Stromal cell of bone marrow (primary cell): ENCODE measurements around the gene NFKB1.
"Not testable (repeated sequence)": the region's sequence is repeated elsewhere in the genome, so short reads cannot be mapped to it uniquely, and the experiment has no call there.

Source experiments
- DNase-seq: peaks from one replicate; pipeline ENCODE4 v3.0.0-alpha.2; 2012; ENCODE audit warnings: low read depth

The NFKB1 gene

GRCh38 chr4:102599455-102599854, 98.3 kb downstream of the NFKB1 start:
- DNase-seq, result no peak

- DNase-seq, result no peak
Observed at GRCh38 chr4:102599886-102600285, 98.7 kb downstream of the NFKB1 start.

DNA sequence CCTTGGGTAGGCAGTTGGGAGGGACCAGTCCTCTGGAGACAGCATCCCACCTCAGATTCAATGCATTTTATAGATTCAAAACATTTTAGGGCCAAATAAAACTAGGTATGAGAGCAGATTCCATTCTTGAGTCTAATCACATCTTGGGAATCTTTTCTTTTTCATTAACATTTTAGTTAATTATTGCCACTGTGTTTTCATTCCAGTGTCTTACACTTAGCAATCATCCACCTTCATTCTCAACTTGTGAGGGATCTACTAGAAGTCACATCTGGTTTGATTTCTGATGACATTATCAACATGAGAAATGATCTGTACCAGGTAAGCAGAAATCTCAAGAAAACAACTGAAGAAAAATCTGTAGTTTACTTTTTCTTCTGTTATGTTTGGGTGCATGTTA, 99.5 kb downstream of the NFKB1 start:
- DNase-seq, result no peak

- DNase-seq, result no peak
Observed at GRCh38 chr4:102601586-102602227, 100.5 kb downstream of the NFKB1 start.

GRCh38 chr4:102604222-102604940, 103.2 kb downstream of the NFKB1 start:
- no peak for DNase-seq

- no peak for DNase-seq
Observed at GRCh38 chr4:102606261-102606660, 105.1 kb downstream of the NFKB1 start.

DNA sequence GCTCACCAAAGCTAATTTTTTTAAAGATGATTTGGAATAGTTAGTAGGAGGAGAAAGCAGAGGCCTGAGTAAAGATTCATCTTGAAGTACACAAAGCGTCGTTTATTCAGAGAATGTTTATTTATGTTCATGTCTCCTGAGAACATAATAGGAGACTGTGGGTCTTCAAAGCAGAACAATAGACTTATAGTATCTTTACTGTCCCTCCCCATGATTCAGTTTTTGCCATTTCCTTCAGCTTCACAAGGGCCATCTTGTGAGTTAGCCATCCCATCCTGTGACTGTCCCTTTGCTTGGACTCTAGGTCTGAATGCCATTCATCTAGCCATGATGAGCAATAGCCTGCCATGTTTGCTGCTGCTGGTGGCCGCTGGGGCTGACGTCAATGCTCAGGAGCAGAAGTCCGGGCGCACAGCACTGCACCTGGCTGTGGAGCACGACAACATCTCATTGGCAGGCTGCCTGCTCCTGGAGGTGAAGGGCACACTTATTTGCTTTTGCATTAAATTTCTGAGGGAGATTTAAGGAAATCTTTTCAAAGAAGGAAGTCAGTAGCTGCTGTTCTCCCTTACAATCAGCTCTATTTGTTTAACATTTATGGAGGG, 105.8 kb downstream of the NFKB1 start:
- no peak for DNase-seq

GRCh38 chr4:102608190-102608589, 107.0 kb downstream of the NFKB1 start:
- no peak for DNase-seq

- DNase-seq, result no peak
Observed at GRCh38 chr4:102610007-102610406, 108.8 kb downstream of the NFKB1 start.

GRCh38 chr4:102610476-102610875, 109.3 kb downstream of the NFKB1 start:
- DNase-seq, result no peak

DNA sequence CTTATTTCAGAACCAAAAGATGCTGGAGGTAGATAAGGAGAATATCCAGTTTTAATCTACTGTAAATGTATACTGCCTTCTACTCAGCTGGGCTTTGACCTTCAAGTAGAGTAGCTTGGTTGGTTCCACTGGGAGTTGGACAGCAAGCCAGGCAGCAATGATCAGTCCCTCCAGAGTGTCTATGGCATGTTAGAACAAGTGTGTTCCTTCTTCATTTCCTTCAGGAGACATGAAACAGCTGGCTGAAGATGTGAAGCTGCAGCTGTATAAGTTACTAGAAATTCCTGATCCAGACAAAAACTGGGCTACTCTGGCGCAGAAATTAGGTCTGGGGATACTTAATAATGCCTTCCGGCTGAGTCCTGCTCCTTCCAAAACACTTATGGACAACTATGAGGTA, 111.1 kb downstream of the NFKB1 start:
- no peak for DNase-seq

- no peak for DNase-seq
Observed at GRCh38 chr4:102612824-102613366, 111.7 kb downstream of the NFKB1 start.

DNA sequence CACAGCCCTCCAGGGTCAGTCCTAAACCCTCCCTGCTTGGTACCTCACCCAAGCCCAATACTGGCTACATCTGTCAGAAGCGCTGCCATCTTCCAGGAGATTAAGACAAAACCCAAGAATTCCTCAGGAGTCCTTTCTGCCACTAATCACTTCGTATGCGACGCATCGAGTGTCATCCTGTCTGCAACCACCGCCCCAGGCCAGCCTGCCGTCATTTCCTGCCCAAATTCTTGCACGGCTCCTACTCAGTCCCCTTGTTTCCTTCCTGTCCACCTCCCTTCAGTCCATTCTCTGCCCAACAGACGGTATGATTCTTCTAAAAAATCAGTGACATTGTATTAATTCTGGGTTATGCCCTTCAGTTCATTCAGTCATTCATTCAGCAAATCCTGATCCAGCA, 113.6 kb downstream of the NFKB1 start:
- no peak for DNase-seq

DNA sequence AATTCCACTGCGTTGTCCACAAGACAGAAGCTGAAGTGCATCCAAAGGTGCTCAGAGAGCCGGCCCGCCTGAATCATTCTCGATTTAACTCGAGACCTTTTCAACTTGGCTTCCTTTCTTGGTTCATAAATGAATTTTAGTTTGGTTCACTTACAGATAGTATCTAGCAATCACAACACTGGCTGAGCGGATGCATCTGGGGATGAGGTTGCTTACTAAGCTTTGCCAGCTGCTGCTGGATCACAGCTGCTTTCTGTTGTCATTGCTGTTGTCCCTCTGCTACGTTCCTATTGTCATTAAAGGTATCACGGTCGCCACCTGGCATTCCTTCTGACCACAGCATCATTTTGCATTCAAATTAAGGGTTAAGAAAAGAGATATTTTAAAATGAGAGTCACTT, 115.5 kb downstream of the NFKB1 start:
- no peak for DNase-seq

GRCh38 chr4:102619021-102619420, 117.9 kb downstream of the NFKB1 start:
- DNase-seq, result not testable (repeated sequence)

- DNase-seq, result peak; percentile 68
Observed at GRCh38 chr4:102619776-102620631, 118.8 kb downstream of the NFKB1 start.

DNA sequence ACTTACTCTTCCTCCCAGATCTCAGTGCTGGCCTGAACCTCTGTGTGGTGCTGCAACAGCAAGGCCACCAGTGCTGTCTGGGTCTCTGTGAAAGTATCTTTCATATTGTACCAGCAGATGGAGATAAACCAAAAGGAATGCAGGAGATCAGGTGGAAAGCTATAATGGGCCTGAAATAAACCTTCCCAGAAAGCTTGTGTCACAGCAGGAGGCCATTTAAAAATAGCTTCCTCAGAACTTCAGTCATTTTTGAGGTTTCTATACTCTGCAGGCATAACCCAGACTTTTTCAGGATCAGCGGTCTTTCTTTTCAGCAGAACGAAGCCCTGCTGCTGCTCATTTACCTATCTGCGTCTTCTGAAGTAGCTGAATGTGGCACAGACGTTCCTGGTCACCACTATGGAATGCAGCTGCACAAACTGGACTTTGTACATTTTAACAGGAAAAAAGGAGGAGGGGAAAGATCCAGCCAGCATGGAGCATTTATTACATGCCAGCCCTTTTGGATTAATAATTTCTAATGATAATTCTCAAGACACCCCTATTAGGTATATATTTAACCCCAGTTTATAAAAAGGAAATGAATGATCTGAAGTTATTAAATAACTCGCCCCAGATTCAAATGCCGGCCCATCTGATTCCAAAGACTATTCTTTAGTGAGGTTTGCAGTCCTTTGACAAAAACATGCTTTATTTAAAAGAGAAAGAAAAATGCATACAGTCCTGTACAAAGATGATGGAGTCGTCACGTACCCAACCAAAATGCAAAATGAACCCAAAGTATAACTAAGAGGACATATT, 119.7 kb downstream of the NFKB1 start:
- peak; percentile 67 for DNase-seq

DNA sequence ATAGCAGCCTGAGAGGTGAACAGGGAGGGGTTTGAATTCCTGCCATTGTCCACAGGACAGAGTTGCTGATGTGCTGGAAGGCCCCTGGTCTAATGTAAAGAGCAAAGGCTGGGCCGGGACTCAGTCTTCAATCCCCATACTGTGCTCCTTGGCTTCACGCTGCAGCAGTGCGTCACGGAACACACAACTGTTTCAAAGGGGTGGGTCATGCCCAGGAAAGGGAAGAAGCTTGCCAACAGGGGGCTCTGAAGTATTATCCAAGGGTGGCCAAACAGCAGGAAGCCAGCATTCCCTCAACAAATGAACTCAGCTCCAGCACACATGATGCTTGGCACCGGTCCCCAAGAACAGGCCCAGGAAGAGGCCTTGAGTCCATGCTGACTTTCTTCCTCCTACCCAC, 122.5 kb downstream of the NFKB1 start:
- DNase-seq, result peak; percentile 26

GRCh38 chr4:102624505-102624904, 123.3 kb downstream of the NFKB1 start:
- no peak for DNase-seq

DNA sequence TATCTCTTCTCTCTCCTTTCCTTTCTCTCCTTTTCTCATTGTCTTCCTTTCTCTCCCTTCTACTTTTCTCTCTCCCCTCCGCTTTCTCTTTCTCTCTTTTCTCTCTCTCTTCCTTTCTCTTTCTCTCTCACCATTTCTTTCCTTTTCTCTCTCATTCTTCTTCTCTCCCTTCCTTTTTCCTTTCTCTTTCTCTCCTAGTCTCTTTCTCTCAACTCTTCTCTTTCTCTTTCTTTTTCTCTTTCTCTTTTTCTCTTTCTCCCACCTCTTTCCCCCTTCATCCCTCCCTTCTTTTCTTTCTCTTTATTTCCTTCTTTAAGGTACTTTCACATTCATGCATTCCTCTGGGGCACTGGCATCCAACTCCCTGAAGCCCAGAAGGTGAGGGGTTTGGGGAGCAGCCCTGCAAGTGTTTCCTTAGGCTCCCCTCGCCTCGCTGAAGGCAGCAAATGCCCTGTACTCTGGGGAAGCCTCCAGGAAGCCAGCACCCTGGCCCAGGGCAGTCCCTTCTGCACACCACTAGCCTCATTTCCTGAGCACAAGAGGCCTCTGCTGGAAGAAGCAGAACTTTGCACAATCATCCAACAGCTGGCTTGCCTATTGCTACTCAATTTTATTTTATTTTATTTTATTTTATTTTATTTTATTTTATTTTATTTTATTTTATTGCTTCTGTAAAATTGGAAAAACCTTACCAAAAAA, 124.2 kb downstream of the NFKB1 start:
- peak; percentile 27 for DNase-seq
